IPS-18c (cell line): ENCODE results near the gene GDF15.
A peak's percentile ranks its signal among the peaks of the same experiment; 100 is the strongest.
"Not testable (repeated sequence)": the region's sequence is repeated elsewhere in the genome, so short reads cannot be mapped to it uniquely, and the experiment has no call there.

Source experiments
- H3K4me3 ChIP-seq: 2 replicates; pipeline ENCODE4 v1.7.0; 2013; ENCODE audit warnings: low read depth, mild to moderate bottlenecking, low read length, moderate library complexity; ENCODE audit not compliant: insufficient read depth
- H3K9me3 ChIP-seq: one replicate; pipeline ENCODE4 v1.6.1; 2013; ENCODE audit warnings: mild to moderate bottlenecking, low read length, moderate library complexity; ENCODE audit not compliant: control insufficient read depth, insufficient read depth

Gene GDF15

GRCh38 chr19:18405754-18406153 lies 19.8 kb downstream of the GDF15 start:
- H3K4me3 ChIP-seq, H3K9me3 ChIP-seq: not testable (repeated sequence)

GRCh38 chr19:18406749-18407148 lies 20.8 kb downstream of the GDF15 start:
- Histone ChIP-seq H3K4me3 (no peak overlapping the region), H3K9me3 (no peaks in the 10 kb centered on the region)

- H3K9me3 ChIP-seq = no peaks in the 10 kb centered on the region
- no peak overlapping the region for H3K4me3 ChIP-seq
Observed at GRCh38 chr19:18408053-18408476, 22.1 kb downstream of the GDF15 start.

- H3K4me3 ChIP-seq = no peak overlapping the region
- no peaks in the 10 kb centered on the region for H3K9me3 ChIP-seq
Observed at GRCh38 chr19:18412610-18413239, 26.8 kb downstream of the GDF15 start.

GRCh38 chr19:18414504-18415177 lies 28.7 kb downstream of the GDF15 start:
- H3K9me3 ChIP-seq = no peaks in the 10 kb centered on the region
- H3K4me3 ChIP-seq = no peak overlapping the region

- no peaks in the 10 kb centered on the region for H3K9me3 ChIP-seq
- no peak overlapping the region for H3K4me3 ChIP-seq
Observed at GRCh38 chr19:18415178-18415867, 29.4 kb downstream of the GDF15 start.

- H3K4me3 ChIP-seq = peak overlapping the region; percentile 63
- no peaks in the 10 kb centered on the region for H3K9me3 ChIP-seq
Observed at GRCh38 chr19:18416778-18417249, 30.9 kb downstream of the GDF15 start.

GRCh38 chr19:18417250-18418028 lies 31.5 kb downstream of the GDF15 start:
- Histone ChIP-seq H3K4me3 (peak overlapping the region; percentile 63), H3K9me3 (no peaks in the 10 kb centered on the region)

GRCh38 chr19:18418029-18418482 lies 32.1 kb downstream of the GDF15 start:
- peak overlapping the region; percentile 46 for H3K4me3 ChIP-seq
- H3K9me3 ChIP-seq = no peaks in the 10 kb centered on the region

- Histone ChIP-seq H3K4me3 (peak overlapping the region; percentile 34), H3K9me3 (no peaks in the 10 kb centered on the region)
Observed at GRCh38 chr19:18418483-18419194, 32.7 kb downstream of the GDF15 start.

- no peaks in the 10 kb centered on the region for H3K9me3 ChIP-seq
Observed at GRCh38 chr19:18419195-18419698, 33.3 kb downstream of the GDF15 start, which contains the start of gene SSBP4. Gene SSBP4 (plus strand): TSS chr19:18419398. CDS start chr19:18419649, 251 bp downstream.

GRCh38 chr19:18419699-18420460 lies 33.9 kb downstream of the GDF15 start:
- H3K4me3 ChIP-seq = peak overlapping the region; percentile 56

More at GRCh38 chr19:18419195-18419698, 33.3 kb downstream of the GDF15 start, which contains the start of gene SSBP4:
- H3K4me3 ChIP-seq = peak within 1 kb of the TSS; percentile 56

GRCh38 chr19:18420930-18421329 lies 35.0 kb downstream of the GDF15 start:
- Histone ChIP-seq H3K4me3 (no peak overlapping the region), H3K9me3 (no peaks in the 10 kb centered on the region)

More at GRCh38 chr19:18419699-18420460, 33.9 kb downstream of the GDF15 start:
- no peaks in the 10 kb centered on the region for H3K9me3 ChIP-seq

- H3K9me3 ChIP-seq = no peaks in the 10 kb centered on the region
- no peak overlapping the region for H3K4me3 ChIP-seq
Observed at GRCh38 chr19:18421371-18421959, 35.5 kb downstream of the GDF15 start.

GRCh38 chr19:18422530-18423191 lies 36.7 kb downstream of the GDF15 start:
- H3K9me3 ChIP-seq = no peaks in the 10 kb centered on the region
- no peak overlapping the region for H3K4me3 ChIP-seq
